PC-9 (cell line): ENCODE results near the gene KAZALD1. TPM values are rescaled to one million over a fixed set of nuclear protein-coding genes. Genes with fewer than 3 reads are reported as not detected.

ENCODE experiments used
- BruUV-seq: library from RNA; stranded (reverse); fragments of 400-500 nt; replicated peaks from 2 replicates; lab custom pipeline; 2021; lab: Mats Ljungman, UMichigan
- CTCF ChIA-PET: fragments of 300-600 bp; sonication (Branson Sonifier 250); formaldehyde crosslinking; loops from one replicate; lab custom pipeline; 2022; ENCODE audit warnings: antibody characterized with exemption; lab: Charles Lee
- POLR2A ChIA-PET: fragments of 300-600 bp; sonication (Branson Sonifier 250); formaldehyde crosslinking; loops from one replicate; lab custom pipeline; 2022; ENCODE audit warnings: antibody characterized with exemption; ENCODE audit not compliant: unreplicated experiment; lab: Charles Lee
- DNase-seq, 2 experiments: peaks; one replicate each; pipeline versions ENCODE4 v3.0.0 to v3.0.0-alpha.2; 2015 to 2022; ENCODE audit warnings: mixed read lengths in 1 of 2
- H2AFZ ChIP-seq: fragments of 200-600 bp; sonication (generic); 2 replicates; pipeline ENCODE4 v1.8.1; 2017; ENCODE audit warnings: antibody characterized with exemption
- H3F3A ChIP-seq: fragments of 200-600 bp; sonication (generic); 2 replicates; pipeline ENCODE4 v1.8.1; 2017; ENCODE audit warnings: antibody characterized with exemption, mild to moderate bottlenecking, low read depth; ENCODE audit not compliant: insufficient read depth
- H3K27ac ChIP-seq: fragments of 200-600 bp; sonication (generic); 2 replicates; pipeline ENCODE4 v1.6.1; 2016; ENCODE audit warnings: mixed run types
- H3K27me3 ChIP-seq: fragments of 200-600 bp; sonication (generic); 2 replicates; pipeline ENCODE4 v1.6.1; 2016; ENCODE audit warnings: low read depth, mixed run types; ENCODE audit not compliant: insufficient read depth
- H3K36me3 ChIP-seq: fragments of 200-600 bp; sonication (generic); 2 replicates; pipeline ENCODE4 v1.6.1; 2016; ENCODE audit warnings: low read depth, mixed run types
- H3K4me1 ChIP-seq: fragments of 200-600 bp; sonication (generic); replicated peaks from 2 replicates; pipeline ENCODE4 v1.6.1; 2016; ENCODE audit warnings: mixed run types; ENCODE audit not compliant: insufficient read depth
- H3K4me2 ChIP-seq: fragments of 200-600 bp; sonication (generic); 2 replicates; pipeline ENCODE4 v1.6.1; 2017; ENCODE audit warnings: mixed run types
- H3K4me3 ChIP-seq: fragments of 200-600 bp; sonication (generic); 2 replicates; pipeline ENCODE4 v1.6.1; 2016; ENCODE audit warnings: mixed run types
- H3K79me2 ChIP-seq: fragments of 200-600 bp; sonication (generic); 2 replicates; pipeline ENCODE4 v1.6.1; 2017; ENCODE audit warnings: low read depth, mixed run types
- H3K9me2 ChIP-seq: fragments of 200-600 bp; sonication (generic); 2 replicates; pipeline ENCODE4 v1.8.1; 2017; ENCODE audit warnings: mild to moderate bottlenecking; ENCODE audit not compliant: insufficient read depth
- H3K9me3 ChIP-seq: fragments of 200-600 bp; sonication (generic); 2 replicates; pipeline ENCODE4 v1.8.1; 2016; ENCODE audit warnings: low read depth; ENCODE audit not compliant: insufficient read depth
- H4K20me1 ChIP-seq: fragments of 200-600 bp; sonication (generic); 2 replicates; pipeline ENCODE4 v1.8.1; 2017; ENCODE audit not compliant: insufficient read depth
- EZH2 ChIP-seq: fragments of 200-600 bp; sonication (generic); IDR thresholded peaks from 2 replicates; pipeline ENCODE4 v1.8.0; 2017; ENCODE audit warnings: antibody characterized with exemption, low read depth
- intact Hi-C: fragments of 100-400 bp; cut with micrococcal nuclease; formaldehyde crosslinking; loops from one replicate; pipeline ENCODE4 v1.10.0; 2022; ENCODE audit not compliant: unreplicated experiment
- total RNA-seq: library from RNA; stranded (reverse); gene quantifications from 2 replicates; pipeline ENCODE4 v1.2.3, GENCODE V29; 2021
- TF ChIP-seq, protein P1 (sequence below): fragments of 200-600 bp; sonication (generic); conservative IDR thresholded peaks from 2 replicates; pipeline ENCODE4 v1.6.1; 2017; ENCODE audit warnings: mixed run types, antibody characterized with exemption, mild to moderate bottlenecking, moderate library complexity

Gene KAZALD1
- total RNA-seq, 1 experiment from 2014 or later = 19.7 TPM

DNA sequence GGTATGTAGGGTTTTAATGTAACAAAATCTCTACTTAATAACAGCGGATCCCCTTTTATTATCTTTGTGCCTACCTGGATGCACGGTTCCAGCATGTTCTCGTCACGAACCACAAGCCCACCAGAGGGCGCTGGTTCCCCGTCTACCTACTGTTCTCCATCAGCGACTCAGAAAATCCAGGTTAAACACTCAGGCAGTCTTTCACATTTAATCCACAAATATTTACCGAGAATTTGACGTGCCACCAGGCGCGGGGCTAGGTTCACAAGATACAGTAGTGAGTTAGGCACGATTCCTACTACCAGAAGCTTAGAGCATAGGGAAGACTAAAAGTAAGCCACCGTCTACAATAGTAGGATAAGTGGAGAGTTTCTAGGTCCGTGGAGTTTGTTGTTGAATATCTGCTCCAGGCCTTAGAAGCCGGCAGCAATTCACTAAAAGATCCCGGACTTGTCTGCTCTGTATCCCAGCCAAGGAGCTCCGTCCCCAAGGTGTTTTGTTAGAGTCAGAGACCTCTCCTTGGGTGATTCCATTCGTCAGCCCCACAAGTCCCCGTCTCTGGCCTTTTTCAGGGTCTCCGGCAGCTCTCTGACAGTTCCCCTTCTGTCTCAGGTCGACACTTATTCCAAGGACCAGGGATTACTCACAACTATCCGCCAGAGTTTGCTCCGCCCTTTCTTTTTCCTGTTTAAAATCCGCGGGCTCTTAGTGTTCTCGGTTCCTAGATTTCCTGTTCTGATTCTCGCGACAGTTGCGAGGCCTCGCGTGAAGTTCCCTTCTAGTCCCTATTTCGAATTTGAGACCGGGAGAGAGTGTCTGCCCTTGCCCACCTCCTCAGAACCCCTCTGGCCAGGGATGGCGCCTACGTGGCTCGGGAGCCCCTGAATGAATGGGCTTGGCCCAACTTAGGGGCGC lies 1.5 kb upstream of the KAZALD1 start:
- Histone ChIP-seq H3K36me3 (no peaks in the 10 kb centered on the region), H3F3A (peaks cover 13% of the 10 kb centered on the region), H3K4me1 (peaks cover 19% of the 10 kb centered on the region), H3K27ac (peak overlapping the region; percentile 86), H2AFZ (peak overlapping the region; percentile 93), H3K79me2 (peaks cover 40% of the 10 kb centered on the region), H3K4me3 (peak overlapping the region; percentile 62), H3K9me2 (no peaks in the 10 kb centered on the region), H3K9me3 (no peaks in the 10 kb centered on the region), H3K27me3 (no peaks in the 10 kb centered on the region), H3K4me2 (peak overlapping the region; percentile 79), H4K20me1 (no peaks in the 10 kb centered on the region)
- DNase-seq = peak; percentile 74 to 85
- TF ChIP-seq, protein P1, sequence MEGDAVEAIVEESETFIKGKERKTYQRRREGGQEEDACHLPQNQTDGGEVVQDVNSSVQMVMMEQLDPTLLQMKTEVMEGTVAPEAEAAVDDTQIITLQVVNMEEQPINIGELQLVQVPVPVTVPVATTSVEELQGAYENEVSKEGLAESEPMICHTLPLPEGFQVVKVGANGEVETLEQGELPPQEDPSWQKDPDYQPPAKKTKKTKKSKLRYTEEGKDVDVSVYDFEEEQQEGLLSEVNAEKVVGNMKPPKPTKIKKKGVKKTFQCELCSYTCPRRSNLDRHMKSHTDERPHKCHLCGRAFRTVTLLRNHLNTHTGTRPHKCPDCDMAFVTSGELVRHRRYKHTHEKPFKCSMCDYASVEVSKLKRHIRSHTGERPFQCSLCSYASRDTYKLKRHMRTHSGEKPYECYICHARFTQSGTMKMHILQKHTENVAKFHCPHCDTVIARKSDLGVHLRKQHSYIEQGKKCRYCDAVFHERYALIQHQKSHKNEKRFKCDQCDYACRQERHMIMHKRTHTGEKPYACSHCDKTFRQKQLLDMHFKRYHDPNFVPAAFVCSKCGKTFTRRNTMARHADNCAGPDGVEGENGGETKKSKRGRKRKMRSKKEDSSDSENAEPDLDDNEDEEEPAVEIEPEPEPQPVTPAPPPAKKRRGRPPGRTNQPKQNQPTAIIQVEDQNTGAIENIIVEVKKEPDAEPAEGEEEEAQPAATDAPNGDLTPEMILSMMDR = peak; percentile 85
- TF ChIP-seq EZH2 = no peak
- CTCF ChIA-PET = interaction anchor here (0.5 to 1.2 kb wide), 2 partner anchors 18 to 35 kb away, joined by 3 to 6 read pairs; no protein-coding TSS in a partner anchor
- intact Hi-C loops = loop anchor here (1.0 kb wide), 1 partner anchor 82 kb away; no protein-coding TSS in a partner anchor
- POLR2A ChIA-PET = no interaction called here
- BruUV-seq = TSS peak; percentile 81

DNA sequence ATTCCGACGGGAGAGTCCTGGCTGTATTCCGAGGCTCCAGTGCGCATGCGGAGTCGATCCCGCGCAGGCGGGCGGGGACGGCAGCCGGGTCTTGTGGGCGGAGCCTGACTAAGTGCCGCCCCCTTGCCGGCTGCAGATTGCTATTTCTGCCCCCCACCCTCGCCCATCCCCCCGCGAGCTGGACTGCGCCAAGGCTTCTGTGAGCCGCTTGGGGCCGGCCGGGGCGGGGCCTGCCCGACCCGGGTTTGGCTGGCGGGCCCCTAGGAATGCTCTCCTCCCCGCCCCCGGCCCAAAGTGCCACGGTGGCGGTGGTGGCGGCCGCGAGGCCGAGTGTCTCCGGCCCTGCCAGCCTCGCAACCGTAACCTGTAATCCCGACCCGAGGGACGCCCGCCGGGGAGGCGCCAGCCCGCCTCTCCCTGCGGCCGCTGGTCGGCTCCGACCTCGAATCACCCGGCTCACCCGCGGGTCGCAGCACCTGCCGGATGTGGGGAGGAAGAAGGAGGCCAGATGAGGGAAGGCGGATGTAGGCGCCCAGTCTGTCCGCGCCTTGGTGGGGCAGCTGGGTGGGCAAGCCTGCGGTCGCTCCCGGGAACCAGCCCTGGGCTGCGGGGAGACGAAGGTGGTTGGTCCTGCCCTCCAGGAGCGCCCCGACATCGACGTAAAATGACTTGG lies 702 bp upstream of the KAZALD1 start:
- intact Hi-C loops = loop anchor here (1.0 kb wide), 1 partner anchor 81 kb away; no protein-coding TSS in a partner anchor
- Histone ChIP-seq H3K27me3 (no peaks in the 10 kb centered on the region), H3K4me2 (peak overlapping the region; percentile 79), H3K4me3 (peak overlapping the region; percentile 62), H3K36me3 (no peaks in the 10 kb centered on the region), H3K79me2 (peaks cover 40% of the 10 kb centered on the region), H3K27ac (peak overlapping the region; percentile 86), H3K4me1 (peaks cover 26% of the 10 kb centered on the region), H3K9me2 (no peaks in the 10 kb centered on the region), H3F3A (peaks cover 19% of the 10 kb centered on the region), H3K9me3 (no peaks in the 10 kb centered on the region), H4K20me1 (no peaks in the 10 kb centered on the region), H2AFZ (peak overlapping the region; percentile 93)
- no TSS peak for BruUV-seq
- POLR2A ChIA-PET = no interaction called here
- no peak for TF ChIP-seq EZH2
- TF ChIP-seq, protein P1 = no peak
- CTCF ChIA-PET = interaction anchor here (0.5 to 1.2 kb wide), 3 partner anchors 19 to 47 kb away, joined by 3 to 6 read pairs (median 4); no protein-coding TSS in a partner anchor
- DNase-seq = peak; percentile 73 to 93
